Esophagus muscularis mucosa (tissue), 3 donors: Measurements from ENCODE around the gene KIR2DL1.

Experiments used
- POLR2A ChIP-seq: fragments of 450-650 bp; IDR thresholded peaks from one replicate; pipeline ENCODE4 v1.6.1; 2017; ENCODE audit warnings: antibody characterized with exemption, moderate library complexity, mild to moderate bottlenecking, low read depth
- TF ChIP-seq, protein P1 (sequence below), 3 experiments: fragments of 200-600 bp in 2 of 3; fragments of 450-650 bp in 1 of 3; sonication (generic) in 2 of 3; IDR thresholded peaks; one replicate each; pipeline ENCODE4 v1.5.1; 2017 to 2019; ENCODE audit warnings: antibody characterized with exemption in 3 of 3, mild to moderate bottlenecking in 2 of 3, moderate library complexity in 1 of 3

DNA sequence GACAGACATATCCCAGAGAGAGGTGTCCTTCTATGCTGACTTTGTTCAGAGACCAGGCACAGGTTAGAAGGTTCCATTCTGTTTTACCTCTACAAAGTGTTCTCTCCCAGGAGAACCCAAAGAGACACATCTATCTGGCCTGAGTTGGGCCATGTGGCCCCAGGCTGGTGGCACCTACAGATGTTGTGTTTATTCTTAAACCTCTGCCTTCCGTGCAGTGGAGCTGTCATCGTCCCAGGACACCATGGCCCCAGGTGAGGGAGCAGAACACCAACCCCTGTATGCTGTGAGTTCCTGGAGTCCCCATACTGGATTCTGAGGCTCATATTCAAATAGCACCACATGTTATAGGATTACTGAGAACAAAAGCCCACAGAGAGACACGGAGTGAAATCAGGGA is 41.4 kb upstream of the KIR2DL1 start:
- no peak for TF ChIP-seq POLR2A
- TF ChIP-seq, protein P1, sequence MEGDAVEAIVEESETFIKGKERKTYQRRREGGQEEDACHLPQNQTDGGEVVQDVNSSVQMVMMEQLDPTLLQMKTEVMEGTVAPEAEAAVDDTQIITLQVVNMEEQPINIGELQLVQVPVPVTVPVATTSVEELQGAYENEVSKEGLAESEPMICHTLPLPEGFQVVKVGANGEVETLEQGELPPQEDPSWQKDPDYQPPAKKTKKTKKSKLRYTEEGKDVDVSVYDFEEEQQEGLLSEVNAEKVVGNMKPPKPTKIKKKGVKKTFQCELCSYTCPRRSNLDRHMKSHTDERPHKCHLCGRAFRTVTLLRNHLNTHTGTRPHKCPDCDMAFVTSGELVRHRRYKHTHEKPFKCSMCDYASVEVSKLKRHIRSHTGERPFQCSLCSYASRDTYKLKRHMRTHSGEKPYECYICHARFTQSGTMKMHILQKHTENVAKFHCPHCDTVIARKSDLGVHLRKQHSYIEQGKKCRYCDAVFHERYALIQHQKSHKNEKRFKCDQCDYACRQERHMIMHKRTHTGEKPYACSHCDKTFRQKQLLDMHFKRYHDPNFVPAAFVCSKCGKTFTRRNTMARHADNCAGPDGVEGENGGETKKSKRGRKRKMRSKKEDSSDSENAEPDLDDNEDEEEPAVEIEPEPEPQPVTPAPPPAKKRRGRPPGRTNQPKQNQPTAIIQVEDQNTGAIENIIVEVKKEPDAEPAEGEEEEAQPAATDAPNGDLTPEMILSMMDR (IDR thresholded peaks at IDR 0.05): no peak
